Astrocyte of the hippocampus (primary cell): ENCODE results near the gene GALNS.

ENCODE experiments used
- DNase-seq: peaks from one replicate; pipeline ENCODE4 v3.0.0; 2011; ENCODE audit warnings: low read depth, low spot score

The GALNS gene

DNA sequence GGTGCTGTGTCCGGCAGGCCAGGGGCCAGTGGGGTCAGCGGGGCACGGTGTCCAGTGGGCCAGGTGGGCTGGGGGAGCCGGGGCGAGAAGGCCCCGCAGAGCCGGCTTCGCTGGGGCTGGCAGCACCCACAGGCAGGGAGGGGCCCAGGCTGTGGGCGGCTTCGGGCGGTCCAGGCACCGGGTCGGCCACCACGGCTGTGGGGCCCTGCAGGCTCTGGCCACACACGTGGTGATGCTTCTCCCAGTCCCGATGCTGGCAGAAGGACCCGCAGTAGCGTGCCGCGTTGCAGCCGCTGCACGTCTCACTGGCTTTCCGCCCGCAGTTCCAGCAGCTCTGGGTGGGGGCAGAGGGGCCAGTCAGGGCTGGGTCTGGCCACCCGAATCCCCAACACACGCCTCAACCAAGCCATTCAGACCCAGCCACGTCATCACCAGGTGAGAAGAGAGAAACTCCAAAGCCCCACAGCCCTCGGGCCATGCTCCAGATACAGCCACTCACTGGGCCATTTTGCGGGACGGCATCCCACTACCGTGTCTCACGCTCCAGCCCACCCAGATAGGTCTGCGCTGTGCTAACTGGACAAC is 20.3 kb upstream of the GALNS start:
- DNase-seq = no peak

- DNase-seq = no peak
These were observed 19.0 kb upstream of the GALNS start for GRCh38 chr16:88875703-88876234.

GRCh38 chr16:88874938-88875599 is 18.3 kb upstream of the GALNS start:
- no peak for DNase-seq

GRCh38 chr16:88872650-88873331 is 16.0 kb upstream of the GALNS start:
- DNase-seq = no peak

- no peak for DNase-seq
These were observed 15.1 kb upstream of the GALNS start for GRCh38 chr16:88871730-88872416.

GRCh38 chr16:88871349-88871702 is 14.6 kb upstream of the GALNS start:
- no peak for DNase-seq

- no peak for DNase-seq
These were observed 14.0 kb upstream of the GALNS start for GRCh38 chr16:88870608-88871348.

- DNase-seq = no peak
These were observed 12.9 kb upstream of the GALNS start for GRCh38 chr16:88869673-88869980.

- DNase-seq = no peak
These were observed 12.4 kb upstream of the GALNS start for GRCh38 chr16:88868974-88869672.

DNA sequence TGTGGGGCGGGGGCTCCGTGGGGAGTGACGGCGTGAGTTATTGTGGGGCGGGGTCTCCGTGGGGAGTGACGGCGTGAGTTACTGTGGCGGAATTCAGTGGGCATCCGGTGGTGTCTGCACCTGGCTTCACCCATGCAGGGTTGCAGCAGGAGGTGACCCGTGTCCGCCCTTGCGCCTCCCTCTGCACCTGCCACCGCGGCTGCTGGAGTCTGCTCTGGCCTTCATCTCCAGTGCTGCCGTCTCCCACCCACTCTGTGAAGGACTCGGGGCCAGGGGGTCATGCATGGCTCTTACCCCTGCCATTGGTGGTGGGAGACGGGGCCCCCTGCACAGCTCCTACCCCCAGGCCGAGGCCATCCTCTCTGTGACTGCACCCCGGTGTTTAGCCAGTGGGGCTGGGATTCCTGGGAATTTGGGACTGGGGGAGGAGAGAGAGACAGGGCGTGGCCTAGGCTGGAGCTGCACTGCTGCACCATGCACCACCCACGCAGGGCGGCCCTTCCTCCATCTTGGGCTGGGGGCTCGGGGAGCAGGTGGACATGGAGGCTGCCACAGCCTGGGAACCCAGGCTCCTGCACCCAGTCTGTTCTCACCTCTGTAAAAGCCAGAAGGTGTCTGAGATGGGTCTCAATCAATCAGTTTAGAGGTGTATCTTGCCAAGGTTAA is 11.0 kb upstream of the GALNS start:
- DNase-seq = no peak

- DNase-seq = no peak
These were observed 9.6 kb upstream of the GALNS start, which contains the start of gene PABPN1L for GRCh38 chr16:88866151-88866920. PABPN1L (minus strand) TSS chr16:88866660; CDS start chr16:88866606, 54 bp downstream.

DNA sequence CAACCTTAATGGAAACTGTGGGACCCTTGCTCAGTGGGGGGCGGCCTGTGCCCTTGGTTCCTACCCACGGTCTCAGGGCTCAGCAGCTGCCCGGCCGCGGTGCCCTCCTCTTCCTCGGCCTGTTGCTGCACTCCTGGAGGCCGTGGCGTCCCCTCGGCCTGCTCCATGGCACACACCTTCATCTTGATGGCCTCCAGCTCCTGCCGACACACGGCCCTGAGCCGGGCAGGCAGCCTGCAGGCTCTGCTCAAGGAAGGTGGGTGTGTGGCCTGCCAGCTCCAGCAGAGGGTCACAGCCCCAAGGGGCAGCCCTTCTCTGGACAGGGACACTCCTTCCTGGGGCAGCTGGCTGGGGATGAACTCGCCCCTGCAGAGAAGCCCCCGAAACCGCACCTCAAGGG is 9.0 kb upstream of the GALNS start:
- DNase-seq = no peak

- no peak for DNase-seq
These were observed 8.6 kb upstream of the GALNS start for GRCh38 chr16:88865310-88865709.

GRCh38 chr16:88864521-88864920 is 7.8 kb upstream of the GALNS start:
- no peak for DNase-seq

- DNase-seq = no peak
These were observed 7.4 kb upstream of the GALNS start for GRCh38 chr16:88864099-88864498.

GRCh38 chr16:88863426-88863825 is 6.7 kb upstream of the GALNS start:
- no peak for DNase-seq

- DNase-seq = no peak
These were observed 6.2 kb upstream of the GALNS start for GRCh38 chr16:88862968-88863367.

DNA sequence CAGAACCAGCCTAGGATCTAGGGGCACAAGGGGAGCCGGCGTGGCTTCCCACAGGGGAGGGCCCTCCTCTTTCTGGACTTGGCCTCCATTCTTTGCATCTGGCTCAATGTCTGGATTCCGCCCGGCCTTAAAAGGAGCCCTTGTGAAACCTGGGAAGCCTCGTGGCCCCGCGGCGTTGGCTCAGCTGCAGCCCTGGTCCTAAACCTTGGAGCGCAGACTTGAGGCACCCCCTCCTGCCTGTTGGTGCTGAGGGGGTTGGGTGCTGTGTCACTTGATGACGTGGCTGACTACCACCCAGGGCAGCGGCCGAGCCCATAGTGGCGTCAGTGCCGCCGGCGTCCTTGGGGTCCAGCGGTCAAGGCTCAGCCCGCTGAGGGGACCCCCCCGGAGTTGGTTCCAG is 4.6 kb upstream of the GALNS start:
- no peak for DNase-seq

GRCh38 chr16:88859381-88860091 is 2.8 kb upstream of the GALNS start:
- DNase-seq = no peak
